OCI-LY7 (cell line): ENCODE results near the gene TTBK1.

Source experiments
- CTCF ChIP-seq: fragments of 200-600 bp; sonication (generic); conservative IDR thresholded peaks from 2 replicates; pipeline ENCODE4 v1.5.1; 2014; ENCODE audit warnings: mild to moderate bottlenecking, antibody characterized with exemption, low read length, moderate library complexity, mixed read lengths
- EZH2phosphoT487 ChIP-seq: fragments of 200-600 bp; sonication (generic); IDR thresholded peaks from 2 replicates; pipeline ENCODE4 v1.6.1; 2018; ENCODE audit warnings: low read depth, borderline replicate concordance, mild to moderate bottlenecking, mixed run types, antibody characterized with exemption, low read length, moderate library complexity, mixed read lengths

GRCh38 chr6:43221046-43221972, 22.0 kb upstream of the TTBK1 start:
- no peak for TF ChIP-seq CTCF
- TF ChIP-seq EZH2phosphoT487, result no peak
